HEK293 (cell line): ENCODE data around the gene ANKRD53.

Experiments
- ATF2 ChIP-seq: fragments of 450-650 bp; formaldehyde crosslinking; IDR thresholded peaks from 2 replicates; pipeline ENCODE4 v1.5.1; 2016; ENCODE audit warnings: missing biosample characterization, missing genetic modification characterization, low read depth
- CTCF ChIP-seq: fragments of 450-650 bp; formaldehyde crosslinking; IDR thresholded peaks from 2 replicates; pipeline ENCODE4 v1.5.1; 2016; ENCODE audit warnings: missing biosample characterization, missing genetic modification characterization
- KLF9 ChIP-seq: fragments of 450-650 bp; formaldehyde crosslinking; IDR thresholded peaks from 2 replicates; pipeline ENCODE4 v1.5.1; 2016; ENCODE audit warnings: missing biosample characterization, missing genetic modification characterization, low read depth
- ZNF10 ChIP-seq: fragments of 450-650 bp; formaldehyde crosslinking; IDR thresholded peaks from 2 replicates; pipeline ENCODE4 v1.5.1; 2017; ENCODE audit warnings: missing biosample characterization, missing genetic modification characterization
- ZNF324 ChIP-seq: fragments of 450-650 bp; formaldehyde crosslinking; IDR thresholded peaks from 2 replicates; pipeline ENCODE4 v1.5.1; 2016; ENCODE audit warnings: missing biosample characterization, missing genetic modification characterization
- ZNF521 ChIP-seq: fragments of 450-650 bp; formaldehyde crosslinking; IDR thresholded peaks from 2 replicates; pipeline ENCODE4 v1.5.1; 2017; ENCODE audit warnings: missing biosample characterization, mild to moderate bottlenecking, missing genetic modification characterization
- ZNF629 ChIP-seq: fragments of 450-650 bp; formaldehyde crosslinking; IDR thresholded peaks from 2 replicates; pipeline ENCODE4 v1.5.1; 2017; ENCODE audit warnings: missing biosample characterization, missing genetic modification characterization
- ZNF707 ChIP-seq: fragments of 450-650 bp; formaldehyde crosslinking; IDR thresholded peaks from 2 replicates; pipeline ENCODE4 v1.5.1; 2016; ENCODE audit warnings: missing biosample characterization, missing genetic modification characterization
- ZNF792 ChIP-seq: fragments of 450-650 bp; formaldehyde crosslinking; IDR thresholded peaks from 2 replicates; pipeline ENCODE4 v1.5.1; 2016; ENCODE audit warnings: missing biosample characterization, missing genetic modification characterization
- TF ChIP-seq, protein P1 (sequence below): fragments of 450-650 bp; formaldehyde crosslinking; IDR thresholded peaks from 2 replicates; pipeline ENCODE4 v1.5.1; 2016; ENCODE audit warnings: missing biosample characterization, missing genetic modification characterization

- TF ChIP-seq KLF9 (tag by site-specific recombination) (no peak), ZNF707 (tag by site-specific recombination) (no peak), ATF2 (no peak), ZNF629 (tag by site-specific recombination) (no peak), CTCF (no peak), ZNF324 (no peak), ZNF521 (tag by site-specific recombination) (no peak), ZNF10 (tag by site-specific recombination) (no peak), ZNF792 (no peak)
- TF ChIP-seq, protein P1, sequence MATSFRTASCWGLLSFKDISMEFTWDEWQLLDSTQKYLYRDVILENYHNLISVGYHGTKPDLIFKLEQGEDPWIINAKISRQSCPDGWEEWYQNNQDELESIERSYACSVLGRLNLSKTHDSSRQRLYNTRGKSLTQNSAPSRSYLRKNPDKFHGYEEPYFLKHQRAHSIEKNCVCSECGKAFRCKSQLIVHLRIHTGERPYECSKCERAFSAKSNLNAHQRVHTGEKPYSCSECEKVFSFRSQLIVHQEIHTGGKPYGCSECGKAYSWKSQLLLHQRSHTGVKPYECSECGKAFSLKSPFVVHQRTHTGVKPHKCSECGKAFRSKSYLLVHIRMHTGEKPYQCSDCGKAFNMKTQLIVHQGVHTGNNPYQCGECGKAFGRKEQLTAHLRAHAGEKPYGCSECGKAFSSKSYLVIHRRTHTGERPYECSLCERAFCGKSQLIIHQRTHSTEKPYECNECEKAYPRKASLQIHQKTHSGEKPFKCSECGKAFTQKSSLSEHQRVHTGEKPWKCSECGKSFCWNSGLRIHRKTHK (tag by site-specific recombination), result no peak
Measured at GRCh38 chr2:71001592-71001927, 23.1 kb downstream of the ANKRD53 start.
